Subcutaneous abdominal adipose tissue (tissue), 5 donors: ENCODE measurements around the gene ATP10B.

Experiments used
- H3K27ac ChIP-seq: one replicate; pipeline ENCODE4 v1.7.0; 2013; ENCODE audit warnings: low read depth, mild to moderate bottlenecking, inconsistent platforms, low read length, moderate library complexity
- H3K27me3 ChIP-seq, 5 donors: one replicate each; pipeline ENCODE4 v1.7.0; 2013; ENCODE audit warnings: low read length in 5 of 5, inconsistent platforms in 1 of 5; ENCODE audit not compliant: control insufficient read depth in 5 of 5, insufficient read depth in 4 of 5
- H3K36me3 ChIP-seq, 5 donors: one replicate each; pipeline ENCODE4 v1.7.0; 2013; ENCODE audit warnings: low read length in 5 of 5; ENCODE audit not compliant: control insufficient read depth in 5 of 5, insufficient read depth in 5 of 5
- H3K4me1 ChIP-seq, 5 donors: one replicate each; pipeline ENCODE4 v1.7.0; 2013; ENCODE audit warnings: low read length in 5 of 5, mild to moderate bottlenecking in 3 of 5, moderate library complexity in 1 of 5; ENCODE audit not compliant: control insufficient read depth in 5 of 5, insufficient read depth in 5 of 5
- H3K4me3 ChIP-seq, 5 donors: one replicate each; pipeline ENCODE4 v1.7.0; 2013; ENCODE audit warnings: low read length in 5 of 5, low read depth in 1 of 5
- H3K9ac ChIP-seq, 5 donors: one replicate each; pipeline ENCODE4 v1.7.0; 2013; ENCODE audit warnings: low read length in 5 of 5, mild to moderate bottlenecking in 4 of 5, moderate library complexity in 3 of 5
- H3K9me3 ChIP-seq, 5 donors: one replicate each; pipeline ENCODE4 v1.7.0; 2013; ENCODE audit warnings: low read length in 5 of 5; ENCODE audit not compliant: control insufficient read depth in 5 of 5
- donor health status: healthy.
- donor health status: healthy.
- donor health status: healthy.
- donor health status: healthy.
- donor health status: healthy.

ATP10B gene

DNA sequence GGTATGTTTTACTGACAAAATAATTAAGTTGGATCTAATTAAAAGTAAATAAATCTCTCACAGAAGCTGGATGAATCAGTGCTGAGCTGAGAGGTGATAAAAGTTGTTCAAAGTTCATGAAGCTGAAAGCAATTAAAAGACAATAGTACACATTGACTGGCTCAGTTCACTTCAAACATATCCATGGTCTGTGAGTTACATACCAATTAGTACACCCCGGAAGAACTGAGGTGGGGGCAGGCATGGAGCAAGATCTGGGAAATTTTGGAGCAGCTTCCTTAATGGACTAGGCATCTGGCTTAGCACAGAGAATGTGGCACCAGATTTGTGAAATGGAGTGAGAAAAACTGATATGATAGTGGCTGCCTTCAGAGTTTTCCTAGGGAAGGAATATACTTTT lies 152.7 kb downstream of the ATP10B start:
- H3K27ac ChIP-seq: no peak overlapping the region
- H3K9me3 ChIP-seq: peaks cover 0 to under 1% (median 0%) of the 10 kb centered on the region in 5 donors
- H3K4me1 ChIP-seq: peaks cover 0 to 4% (median 0%) of the 10 kb centered on the region in 5 donors
- no peaks in the 10 kb centered on the region for H3K36me3 ChIP-seq
- no peak overlapping the region for H3K4me3 ChIP-seq
- H3K9ac ChIP-seq: no peak overlapping the region
- no peaks in the 10 kb centered on the region for H3K27me3 ChIP-seq

DNA sequence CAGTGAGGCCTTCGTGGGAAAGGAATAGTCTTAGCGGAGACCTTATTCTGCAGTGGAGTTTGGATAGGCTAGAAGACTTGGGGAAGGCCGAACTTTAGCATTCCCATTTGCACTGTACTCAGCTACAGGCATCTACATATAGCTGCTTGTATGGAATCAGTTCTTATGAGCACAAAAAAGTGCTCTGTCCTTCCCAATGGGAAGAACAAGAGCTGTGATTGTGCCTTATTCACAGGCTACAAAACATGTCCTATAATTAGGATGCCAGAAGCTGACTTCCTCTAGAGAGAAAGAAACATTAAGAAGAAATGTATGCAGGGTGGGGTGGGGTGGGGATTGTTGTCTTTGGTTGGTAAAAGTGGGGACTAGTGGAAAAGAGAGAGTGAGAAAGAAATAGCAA lies 154.7 kb downstream of the ATP10B start:
- Histone ChIP-seq H3K4me3 (no peak overlapping the region), H3K9me3 (no peaks in the 10 kb centered on the region), H3K27ac (no peak overlapping the region), H3K27me3 (no peaks in the 10 kb centered on the region), H3K36me3 (no peaks in the 10 kb centered on the region), H3K9ac (no peak overlapping the region), H3K4me1 (peaks cover 0 to 7% (median 0%) of the 10 kb centered on the region in 5 donors)

DNA sequence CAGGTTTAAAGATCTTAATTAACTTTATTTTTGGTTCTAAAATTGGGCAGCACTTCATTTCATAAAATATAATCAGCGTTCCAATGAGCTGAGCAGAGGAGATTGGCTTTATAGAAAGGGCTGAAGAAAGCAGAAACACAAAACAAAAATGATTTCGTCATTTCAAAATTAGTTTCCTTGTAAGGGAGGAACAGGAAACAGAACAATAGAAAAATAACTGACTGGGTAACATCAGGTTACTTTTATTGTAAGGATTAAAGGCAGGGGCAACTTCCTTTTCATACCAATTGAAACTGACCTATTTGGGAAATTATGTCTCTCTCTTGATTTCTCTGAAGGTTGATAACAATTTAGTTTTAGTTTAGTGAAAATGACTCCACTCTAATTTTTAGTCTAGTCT lies 157.1 kb downstream of the ATP10B start:
- Histone ChIP-seq H3K27me3 (no peaks in the 10 kb centered on the region), H3K36me3 (no peaks in the 10 kb centered on the region), H3K4me3 (no peak overlapping the region), H3K9ac (no peak overlapping the region), H3K27ac (no peak overlapping the region), H3K4me1 (peaks cover 0 to 7% (median 0%) of the 10 kb centered on the region in 5 donors), H3K9me3 (no peaks in the 10 kb centered on the region)

DNA sequence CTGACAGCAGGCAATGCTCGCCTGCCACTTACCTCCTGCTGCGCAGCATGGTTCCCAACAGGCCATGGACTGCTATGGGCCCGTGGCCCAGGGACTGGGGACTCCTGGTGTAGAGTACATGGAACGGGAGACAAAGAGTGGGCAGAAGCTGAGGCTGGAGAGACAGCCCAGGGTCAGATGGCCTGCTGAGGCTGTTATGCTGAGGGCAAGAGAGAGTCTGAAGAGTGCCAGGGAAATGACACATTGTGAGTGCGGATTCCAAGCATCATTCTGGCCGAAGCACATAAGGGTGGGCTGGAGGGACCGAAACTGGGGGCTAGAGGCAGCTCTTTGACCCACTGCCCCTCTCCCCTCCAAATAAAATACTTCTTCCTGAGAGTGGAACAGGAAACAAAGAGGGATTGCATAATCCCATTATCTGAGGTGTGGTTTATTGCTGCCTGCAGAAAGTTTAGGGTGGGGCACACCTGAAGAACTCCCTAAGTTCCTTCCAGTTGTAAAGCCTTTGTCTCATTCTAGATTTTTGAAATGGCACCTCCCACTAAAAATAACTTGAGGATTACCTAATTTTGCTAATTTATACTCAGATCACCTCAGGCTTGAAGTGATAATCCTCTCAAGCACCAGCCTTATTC lies 158.1 kb downstream of the ATP10B start:
- H3K9ac ChIP-seq: no peak overlapping the region

DNA sequence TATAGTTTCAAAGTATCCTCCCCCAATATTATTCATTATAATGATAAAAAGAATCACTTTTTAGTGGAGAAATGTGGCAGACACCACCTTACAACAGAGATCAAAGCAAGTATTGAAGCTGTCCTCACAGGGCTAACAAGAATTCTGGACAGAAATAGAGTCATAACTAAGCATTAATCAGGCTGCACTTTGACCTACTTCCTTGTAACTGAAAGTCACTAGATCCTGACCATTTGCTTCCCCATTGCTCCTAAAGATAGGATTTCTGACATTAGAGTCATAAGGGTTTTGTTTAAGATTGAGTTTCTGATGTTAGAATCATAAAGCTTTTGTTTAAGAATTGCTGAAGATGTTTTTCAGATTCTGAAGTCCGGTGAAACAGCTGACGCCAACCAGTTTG lies 159.7 kb downstream of the ATP10B start:
- Histone ChIP-seq H3K27ac (no peak overlapping the region), H3K9me3 (no peaks in the 10 kb centered on the region), H3K9ac (no peak overlapping the region), H3K27me3 (no peaks in the 10 kb centered on the region), H3K4me3 (no peak overlapping the region), H3K36me3 (no peaks in the 10 kb centered on the region), H3K4me1 (peaks cover 0 to 7% (median 0%) of the 10 kb centered on the region in 5 donors)

More for the DNA sequence above, 158.1 kb downstream of the ATP10B start:
- Histone ChIP-seq H3K27ac (no peak overlapping the region), H3K36me3 (no peaks in the 10 kb centered on the region), H3K4me3 (no peak overlapping the region), H3K9me3 (no peaks in the 10 kb centered on the region), H3K27me3 (no peaks in the 10 kb centered on the region), H3K4me1 (peaks cover 0 to 7% (median 0%) of the 10 kb centered on the region in 5 donors)

DNA sequence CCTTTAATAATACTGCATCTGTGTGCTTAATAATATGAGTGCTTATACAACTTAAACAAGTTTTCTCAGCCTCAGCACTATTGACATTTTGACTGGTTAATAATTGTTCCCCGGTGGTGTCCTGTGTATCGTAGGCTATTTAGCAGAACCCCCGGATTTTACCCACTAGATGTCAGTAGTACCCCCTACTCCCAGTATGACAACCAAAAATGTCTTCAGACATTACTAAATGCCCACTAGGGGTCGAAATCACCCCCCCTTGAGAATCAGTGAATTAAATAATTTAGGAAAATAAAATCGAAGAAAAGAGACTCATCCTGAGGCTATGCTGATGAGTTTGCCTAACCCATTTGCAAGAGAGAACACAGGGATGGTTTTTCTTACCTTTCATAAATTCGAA lies 166.3 kb downstream of the ATP10B start:
- no peaks in the 10 kb centered on the region for H3K4me1 ChIP-seq
- H3K36me3 ChIP-seq: no peaks in the 10 kb centered on the region
- H3K9me3 ChIP-seq: peaks cover 0 to 6% (median under 1%) of the 10 kb centered on the region in 5 donors
- H3K27ac ChIP-seq: no peak overlapping the region
- no peak overlapping the region for H3K4me3 ChIP-seq
- no peaks in the 10 kb centered on the region for H3K27me3 ChIP-seq
- H3K9ac ChIP-seq: no peak overlapping the region

DNA sequence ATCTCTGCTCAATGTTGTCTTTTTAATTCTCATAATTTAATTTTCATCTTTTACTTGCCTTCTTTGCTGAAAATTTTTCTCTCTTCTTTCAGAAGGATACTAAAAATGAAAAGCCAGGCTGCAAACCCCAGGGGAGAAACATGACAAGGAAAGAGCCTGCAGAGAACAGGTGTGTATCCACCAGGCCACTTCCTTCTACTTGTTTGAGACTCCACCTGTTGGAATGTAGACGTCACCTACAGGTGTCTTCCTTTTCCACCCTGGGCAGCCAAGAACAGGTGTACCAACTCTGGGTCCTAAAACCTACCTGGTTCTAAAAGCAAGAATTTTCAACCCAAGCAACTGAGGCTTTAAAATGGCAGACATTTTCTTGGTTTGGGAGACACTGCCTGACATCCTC lies 166.8 kb downstream of the ATP10B start:
- Histone ChIP-seq H3K27me3 (no peaks in the 10 kb centered on the region), H3K9ac (no peak overlapping the region), H3K4me1 (no peaks in the 10 kb centered on the region), H3K36me3 (no peaks in the 10 kb centered on the region), H3K4me3 (no peak overlapping the region), H3K9me3 (peaks cover 0 to 8% (median 2%) of the 10 kb centered on the region in 5 donors), H3K27ac (no peak overlapping the region)

DNA sequence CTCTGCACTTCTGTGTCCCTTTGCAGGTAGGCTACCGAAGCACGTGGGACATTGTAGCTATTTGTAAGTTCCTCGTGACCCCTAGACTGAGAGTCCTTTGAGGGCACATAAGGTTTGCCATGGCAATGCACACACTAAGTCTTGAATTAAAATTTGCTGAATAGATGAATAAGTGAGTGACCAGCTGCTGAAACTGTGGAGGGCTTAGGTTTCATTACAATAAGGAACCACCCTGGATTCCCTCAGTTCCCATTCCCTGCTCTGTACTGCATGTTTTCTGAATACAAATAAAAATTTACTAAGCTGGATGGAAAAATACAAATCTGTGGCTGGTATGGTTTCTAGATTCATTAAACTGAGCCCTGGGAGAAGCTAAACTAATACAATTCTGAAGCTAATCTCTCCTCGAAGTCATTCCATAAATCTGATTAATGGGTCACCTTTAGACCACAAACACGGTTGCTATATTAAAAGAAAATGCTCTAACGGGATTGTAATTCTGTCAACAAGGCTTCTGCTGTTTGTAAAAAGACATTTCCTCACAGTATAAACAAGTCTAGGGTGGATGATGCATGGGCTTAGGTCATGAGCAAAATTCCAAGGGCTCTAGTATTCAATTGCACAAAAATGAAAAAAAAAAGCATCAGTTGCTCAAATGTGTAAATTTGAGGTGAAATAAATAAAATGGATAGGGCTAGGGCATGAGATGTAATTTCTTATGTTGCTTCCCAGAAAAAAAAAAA lies 172.3 kb downstream of the ATP10B start:
- no peaks in the 10 kb centered on the region for H3K4me1 ChIP-seq
- peaks cover 0 to 8% (median 2%) of the 10 kb centered on the region in 5 donors for H3K9me3 ChIP-seq
- peaks cover 0 to 2% (median 0%) of the 10 kb centered on the region in 5 donors for H3K27me3 ChIP-seq
- H3K27ac ChIP-seq: no peak overlapping the region
- H3K4me3 ChIP-seq: no peak overlapping the region
- no peak overlapping the region for H3K9ac ChIP-seq
- no peaks in the 10 kb centered on the region for H3K36me3 ChIP-seq

DNA sequence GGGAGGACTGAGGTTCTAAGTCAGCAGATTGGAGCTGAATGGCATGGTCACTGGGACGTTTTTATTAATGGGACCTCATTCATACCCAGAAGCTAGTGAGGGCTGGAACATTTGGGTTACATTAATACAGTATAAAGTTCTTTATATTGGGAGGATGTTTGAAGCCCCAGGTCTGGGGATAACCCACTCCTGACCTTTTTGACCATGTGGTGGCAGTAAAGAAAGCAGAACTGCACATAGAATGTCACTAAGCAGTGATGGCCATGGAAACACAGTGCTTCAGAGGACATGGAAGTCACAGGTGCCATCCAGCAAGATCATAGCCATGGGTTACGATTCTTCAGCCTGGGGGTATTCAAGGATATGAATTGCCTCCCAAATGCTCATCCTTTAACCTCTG lies 176.0 kb downstream of the ATP10B start:
- Histone ChIP-seq H3K36me3 (no peaks in the 10 kb centered on the region), H3K27ac (no peak overlapping the region), H3K27me3 (peaks cover 0 to 2% (median 0%) of the 10 kb centered on the region in 5 donors), H3K9me3 (peaks cover 0 to 5% (median 2%) of the 10 kb centered on the region in 5 donors), H3K9ac (no peak overlapping the region), H3K4me1 (no peaks in the 10 kb centered on the region), H3K4me3 (no peak overlapping the region)

DNA sequence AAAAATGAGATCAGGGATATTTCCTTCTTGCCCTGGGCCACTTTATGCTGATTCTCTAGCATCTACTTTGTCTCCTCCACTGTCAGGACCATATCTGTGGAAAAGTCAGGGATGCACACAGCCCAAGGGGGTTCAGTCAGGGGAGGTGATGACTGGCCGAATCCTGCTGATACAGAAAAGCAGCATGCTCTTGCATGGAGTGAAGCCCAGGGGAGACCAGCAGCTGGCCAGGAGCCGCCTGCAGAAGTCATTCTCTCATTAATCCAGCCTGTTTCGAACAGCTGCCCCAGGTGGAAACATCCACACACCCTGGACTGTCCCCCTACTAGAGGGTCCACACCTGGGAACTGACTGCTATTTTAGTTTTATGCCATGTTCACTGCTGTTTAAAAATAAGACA lies 177.1 kb downstream of the ATP10B start:
- Histone ChIP-seq H3K4me3 (no peak overlapping the region), H3K27me3 (peaks cover 0 to 3% (median 0%) of the 10 kb centered on the region in 5 donors), H3K9ac (no peak overlapping the region), H3K36me3 (no peaks in the 10 kb centered on the region), H3K27ac (no peak overlapping the region), H3K4me1 (no peaks in the 10 kb centered on the region), H3K9me3 (no peaks in the 10 kb centered on the region)
